GM18526 (cell line): ENCODE measurements around the gene CERS5.

ENCODE experiments used
- POLR2A ChIP-seq: IDR thresholded peaks from 3 replicates; pipeline ENCODE4 v1.6.1; 2011; ENCODE audit not compliant: insufficient read length; ENCODE audit errors: extremely low read depth

Gene CERS5

GRCh38 chr12:50102646-50103309, 64.4 kb downstream of the CERS5 start:
- no peak for TF ChIP-seq POLR2A

- TF ChIP-seq POLR2A = no peak
Observed at GRCh38 chr12:50102131-50102531, 65.0 kb downstream of the CERS5 start.

GRCh38 chr12:50101663-50102062, 65.5 kb downstream of the CERS5 start:
- no peak for TF ChIP-seq POLR2A

GRCh38 chr12:50100561-50100960, 66.6 kb downstream of the CERS5 start:
- TF ChIP-seq POLR2A = no peak

- TF ChIP-seq POLR2A = no peak
Observed at GRCh38 chr12:50099302-50100008, 67.7 kb downstream of the CERS5 start.

GRCh38 chr12:50097952-50098351, 69.2 kb downstream of the CERS5 start:
- no peak for TF ChIP-seq POLR2A

GRCh38 chr12:50090391-50090790, 76.8 kb downstream of the CERS5 start:
- TF ChIP-seq POLR2A = no peak

- TF ChIP-seq POLR2A = no peak
Observed at GRCh38 chr12:50089730-50090129, 77.4 kb downstream of the CERS5 start.

GRCh38 chr12:50088577-50089335, 78.4 kb downstream of the CERS5 start:
- TF ChIP-seq POLR2A = no peak

GRCh38 chr12:50087995-50088394, 79.2 kb downstream of the CERS5 start:
- no peak for TF ChIP-seq POLR2A

- TF ChIP-seq POLR2A = no peak
Observed at GRCh38 chr12:50087151-50087550, 80.0 kb downstream of the CERS5 start.

- TF ChIP-seq POLR2A = no peak
Observed at GRCh38 chr12:50086148-50086547, 81.0 kb downstream of the CERS5 start.

- TF ChIP-seq POLR2A = no peak
Observed at GRCh38 chr12:50085615-50086072, 81.5 kb downstream of the CERS5 start.

- TF ChIP-seq POLR2A = peak; percentile 51
Observed at GRCh38 chr12:50084775-50085614, 82.2 kb downstream of the CERS5 start, which contains the start of gene SMARCD1. SMARCD1 (plus strand) TSS chr12:50085342; CDS start chr12:50085370, 28 bp downstream.

- no peak for TF ChIP-seq POLR2A
Observed at GRCh38 chr12:50083301-50083700, 83.9 kb downstream of the CERS5 start.
